RWPE1 (cell line): ENCODE results near the gene CLEC20A.

Source experiments
- CTCF ChIA-PET: fragments of 350-600 bp; sonication (Branson Sonifier 250); formaldehyde crosslinking; extraction: SDS; loops from one replicate; lab custom pipeline; 2021; lab: Yijun Ruan, JAX
- POLR2A ChIA-PET: fragments of 400-600 bp; formaldehyde crosslinking; extraction: SDS; loops from one replicate; lab custom pipeline; 2020; ENCODE audit warnings: antibody characterized with exemption; ENCODE audit not compliant: low non-redundant PET; lab: Yijun Ruan, JAX
- DNase-seq: peaks from one replicate; pipeline ENCODE4 v3.0.0; 2012; ENCODE audit warnings: low spot score
- H3K27ac ChIP-seq: fragments of 450-650 bp; 2 replicates; pipeline ENCODE4 v1.5.1; 2017
- TF ChIP-seq, protein P1 (sequence below): fragments of 450-650 bp; conservative IDR thresholded peaks from 2 replicates; pipeline ENCODE4 v1.5.1; 2017; ENCODE audit warnings: low read depth, mild to moderate bottlenecking

The CLEC20A gene

DNA sequence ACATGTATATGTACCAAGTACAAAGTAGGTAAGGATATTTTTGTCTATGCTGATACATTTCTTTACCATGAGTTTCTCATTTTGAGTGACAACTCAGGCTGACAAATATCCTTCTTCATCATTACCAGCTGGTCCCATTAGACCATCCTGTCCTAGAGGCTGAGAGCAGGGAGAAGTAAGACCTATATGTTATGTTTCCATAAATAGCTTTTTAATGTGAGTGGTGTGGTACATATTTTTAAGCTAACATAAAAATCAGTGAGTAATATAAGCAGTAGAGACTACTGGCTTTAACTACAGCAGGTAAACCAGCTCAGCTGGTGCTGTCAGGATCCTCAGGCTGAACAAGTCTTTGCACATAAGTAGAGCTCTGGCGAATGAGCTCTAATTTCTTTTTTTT, 62.4 kb downstream of the CLEC20A start:
- ChIA-PET POLR2A (interaction anchor here (0.6 kb wide), 1 partner anchor 41 kb away, joined by 3 read pairs; no protein-coding TSS in a partner anchor), CTCF (interaction anchor here (0.7 to 0.9 kb wide), 2 partner anchors 124 to 1888 kb away, joined by 3 read pairs; no protein-coding TSS in a partner anchor)
- TF ChIP-seq, protein P1, sequence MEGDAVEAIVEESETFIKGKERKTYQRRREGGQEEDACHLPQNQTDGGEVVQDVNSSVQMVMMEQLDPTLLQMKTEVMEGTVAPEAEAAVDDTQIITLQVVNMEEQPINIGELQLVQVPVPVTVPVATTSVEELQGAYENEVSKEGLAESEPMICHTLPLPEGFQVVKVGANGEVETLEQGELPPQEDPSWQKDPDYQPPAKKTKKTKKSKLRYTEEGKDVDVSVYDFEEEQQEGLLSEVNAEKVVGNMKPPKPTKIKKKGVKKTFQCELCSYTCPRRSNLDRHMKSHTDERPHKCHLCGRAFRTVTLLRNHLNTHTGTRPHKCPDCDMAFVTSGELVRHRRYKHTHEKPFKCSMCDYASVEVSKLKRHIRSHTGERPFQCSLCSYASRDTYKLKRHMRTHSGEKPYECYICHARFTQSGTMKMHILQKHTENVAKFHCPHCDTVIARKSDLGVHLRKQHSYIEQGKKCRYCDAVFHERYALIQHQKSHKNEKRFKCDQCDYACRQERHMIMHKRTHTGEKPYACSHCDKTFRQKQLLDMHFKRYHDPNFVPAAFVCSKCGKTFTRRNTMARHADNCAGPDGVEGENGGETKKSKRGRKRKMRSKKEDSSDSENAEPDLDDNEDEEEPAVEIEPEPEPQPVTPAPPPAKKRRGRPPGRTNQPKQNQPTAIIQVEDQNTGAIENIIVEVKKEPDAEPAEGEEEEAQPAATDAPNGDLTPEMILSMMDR = no peak
- H3K27ac ChIP-seq = no peak overlapping the region
- peak; percentile 7 for DNase-seq
